CD4-positive, alpha-beta memory T cell (primary cell): ENCODE results near the gene PLN. TPM values are rescaled to one million over a fixed set of nuclear protein-coding genes. Genes with fewer than 3 reads are reported as not detected.

ENCODE experiments used
- CTCF ChIA-PET: fragments of 350-600 bp; sonication (Branson Sonifier 250); formaldehyde crosslinking; loops from one replicate; lab custom pipeline; 2021; ENCODE audit warnings: inconsistent platforms; ENCODE audit not compliant: partially characterized antibody; lab: Charles Lee
- POLR2A ChIA-PET: fragments of 350-600 bp; sonication (Branson Sonifier 250); formaldehyde crosslinking; loops from one replicate; lab custom pipeline; 2021; ENCODE audit not compliant: partially characterized antibody; lab: Charles Lee
- DNase-seq, 5 donors: peaks; one replicate each; pipeline versions ENCODE4 v3.0.0 to v3.0.0-alpha.2; 2020 to 2022; ENCODE audit warnings: mixed read lengths in 1 of 5
- H3K27ac ChIP-seq: one replicate; pipeline ENCODE4 v1.7.0; 2013; ENCODE audit warnings: low read depth, low read length
- H3K27me3 ChIP-seq: 2 replicates; pipeline ENCODE4 v1.7.0; 2013; ENCODE audit warnings: mild to moderate bottlenecking, low read length, moderate library complexity; ENCODE audit not compliant: insufficient read depth
- H3K36me3 ChIP-seq: 2 replicates; pipeline ENCODE4 v1.7.0; 2013; ENCODE audit warnings: mild to moderate bottlenecking, low read length, moderate library complexity; ENCODE audit not compliant: insufficient read depth
- H3K4me1 ChIP-seq: 2 replicates; pipeline ENCODE4 v1.7.0; 2013; ENCODE audit warnings: mild to moderate bottlenecking, low read length, moderate library complexity; ENCODE audit not compliant: insufficient read depth
- H3K4me3 ChIP-seq, 2 donors: one replicate each; pipeline ENCODE4 v1.7.0; 2013; ENCODE audit warnings: low read length in 2 of 2, mild to moderate bottlenecking in 1 of 2
- H3K9me3 ChIP-seq, 2 donors: one replicate each; pipeline ENCODE4 v1.7.0; 2013; ENCODE audit warnings: low read length in 2 of 2, control low read depth in 1 of 2; ENCODE audit not compliant: control insufficient read depth in 1 of 2
- H3K27ac Mint-ChIP-seq, 7 donors: one replicate each; pipeline ENCODE4 v1.8.0; 2020 to 2021; ENCODE audit warnings: mixed read lengths in 7 of 7, mild to moderate bottlenecking in 6 of 7, inconsistent platforms in 3 of 7, moderate library complexity in 3 of 7
- H3K27me3 Mint-ChIP-seq, 2 donors: one replicate each; pipeline ENCODE4 v1.8.0; 2020 to 2021; ENCODE audit warnings: mixed read lengths in 2 of 2
- H3K36me3 Mint-ChIP-seq, 2 donors: one replicate each; pipeline ENCODE4 v1.8.0; 2020 to 2021; ENCODE audit warnings: mixed read lengths in 2 of 2, inconsistent platforms in 1 of 2, mild to moderate bottlenecking in 1 of 2
- H3K4me1 Mint-ChIP-seq, 4 donors: one replicate each; pipeline ENCODE4 v1.8.0; 2020 to 2021; ENCODE audit warnings: mixed read lengths in 4 of 4, mild to moderate bottlenecking in 1 of 4
- H3K4me3 Mint-ChIP-seq, 8 donors: one replicate each; pipeline ENCODE4 v1.8.0; 2020 to 2021; ENCODE audit warnings: mixed read lengths in 8 of 8, mild to moderate bottlenecking in 7 of 8, moderate library complexity in 6 of 8, inconsistent platforms in 3 of 8
- H3K9me3 Mint-ChIP-seq, 8 donors: one replicate each; pipeline ENCODE4 v1.8.0; 2020 to 2021; ENCODE audit warnings: mixed read lengths in 8 of 8, mild to moderate bottlenecking in 5 of 8, inconsistent platforms in 3 of 8, moderate library complexity in 1 of 8
- intact Hi-C: fragments of 100-400 bp; cut with micrococcal nuclease; formaldehyde crosslinking; loops from one replicate; pipeline ENCODE4 v1.15.1; 2023
- polyA plus RNA-seq, 2 donors: library from polyadenylated mRNA; unstranded; fragments of 300-500 nt; fragmentation: Illumina TruSeq; gene quantifications; one replicate each; pipeline ENCODE4 v1.2.3, GENCODE V29; 2021
- total RNA-seq, 2 experiments: library from RNA; stranded (reverse); gene quantifications; one replicate each; pipeline ENCODE4 v1.2.3, GENCODE V29; 2021

The PLN gene
- total and polyA plus RNA-seq, 4 experiments from 2014 or later = 0.09 TPM; not detected in 3

GRCh38 chr6:118586746-118587485 lies 38.8 kb downstream of the PLN start:
- no peak overlapping the region for H3K4me3 Mint-ChIP-seq
- H3K27me3 Mint-ChIP-seq = no peaks in the 10 kb centered on the region
- H3K27ac Mint-ChIP-seq = peak overlapping the region in 5 of 7 donors; percentile 13 to 81 (median 74)
- H3K36me3 Mint-ChIP-seq = peaks cover 27 to 36% of the 10 kb centered on the region in 2 donors
- ChIA-PET CTCF (no interaction called here), POLR2A (interaction anchor here (0.6 kb wide), 1 partner anchor 1213 kb away, joined by 3 read pairs; no protein-coding TSS in a partner anchor)
- H3K27ac ChIP-seq = no peak overlapping the region
- no peaks in the 10 kb centered on the region for H3K9me3 ChIP-seq
- no peaks in the 10 kb centered on the region for H3K36me3 ChIP-seq
- intact Hi-C loops = no loop called here
- DNase-seq = no peak
- H3K4me1 Mint-ChIP-seq = peaks cover 27 to 63% (median 38%) of the 10 kb centered on the region in 4 donors
- H3K4me1 ChIP-seq = no peaks in the 10 kb centered on the region
- H3K27me3 ChIP-seq = no peaks in the 10 kb centered on the region
- H3K9me3 Mint-ChIP-seq = no peaks in the 10 kb centered on the region
- no peak overlapping the region for H3K4me3 ChIP-seq

- Histone ChIP-seq H3K27ac (no peak overlapping the region), H3K27me3 (no peaks in the 10 kb centered on the region), H3K4me3 (no peak overlapping the region), H3K4me1 (no peaks in the 10 kb centered on the region), H3K9me3 (no peaks in the 10 kb centered on the region), H3K36me3 (no peaks in the 10 kb centered on the region)
- H3K36me3 Mint-ChIP-seq = peaks cover 23 to 33% of the 10 kb centered on the region in 2 donors
- no peak overlapping the region for H3K4me3 Mint-ChIP-seq
- ChIA-PET CTCF (interaction anchor here (0.6 kb wide), 1 partner anchor 8 kb away, joined by 3 read pairs; no protein-coding TSS in a partner anchor), POLR2A (no interaction called here)
- H3K27ac Mint-ChIP-seq = peak overlapping the region in 6 of 7 donors; percentile 43 to 80 (median 66)
- peaks cover 32 to 64% (median 40%) of the 10 kb centered on the region in 4 donors for H3K4me1 Mint-ChIP-seq
- no peaks in the 10 kb centered on the region for H3K9me3 Mint-ChIP-seq
- intact Hi-C loops = no loop called here
- no peak for DNase-seq
- no peaks in the 10 kb centered on the region for H3K27me3 Mint-ChIP-seq
These were observed 40.5 kb downstream of the PLN start for GRCh38 chr6:118588626-118589025.

GRCh38 chr6:118589186-118589585 lies 41.1 kb downstream of the PLN start:
- H3K27ac Mint-ChIP-seq = peak overlapping the region; percentile 9 to 80 (median 60)
- CTCF ChIA-PET = no interaction called here
- no peak overlapping the region for H3K4me3 ChIP-seq
- H3K36me3 ChIP-seq = no peaks in the 10 kb centered on the region
- POLR2A ChIA-PET = no interaction called here
- intact Hi-C loops = no loop called here
- no peaks in the 10 kb centered on the region for H3K4me1 ChIP-seq
- H3K9me3 Mint-ChIP-seq = no peaks in the 10 kb centered on the region
- H3K36me3 Mint-ChIP-seq = peaks cover 28 to 36% of the 10 kb centered on the region in 2 donors
- H3K27ac ChIP-seq = no peak overlapping the region
- H3K4me1 Mint-ChIP-seq = peaks cover 36 to 68% (median 44%) of the 10 kb centered on the region in 4 donors
- H3K27me3 ChIP-seq = no peaks in the 10 kb centered on the region
- no peak overlapping the region for H3K4me3 Mint-ChIP-seq
- no peaks in the 10 kb centered on the region for H3K27me3 Mint-ChIP-seq
- H3K9me3 ChIP-seq = no peaks in the 10 kb centered on the region
- no peak for DNase-seq

- Histone ChIP-seq H3K9me3 (no peaks in the 10 kb centered on the region), H3K36me3 (no peaks in the 10 kb centered on the region), H3K4me3 (no peak overlapping the region), H3K27ac (no peak overlapping the region), H3K27me3 (no peaks in the 10 kb centered on the region), H3K4me1 (no peaks in the 10 kb centered on the region)
- DNase-seq = no peak
- H3K36me3 Mint-ChIP-seq = peaks cover 28 to 36% of the 10 kb centered on the region in 2 donors
- ChIA-PET CTCF (no interaction called here), POLR2A (no interaction called here)
- peaks cover 36 to 69% (median 44%) of the 10 kb centered on the region in 4 donors for H3K4me1 Mint-ChIP-seq
- H3K27me3 Mint-ChIP-seq = no peaks in the 10 kb centered on the region
- H3K4me3 Mint-ChIP-seq = no peak overlapping the region
- H3K9me3 Mint-ChIP-seq = no peaks in the 10 kb centered on the region
- intact Hi-C loops = no loop called here
- H3K27ac Mint-ChIP-seq = peak overlapping the region in 4 of 7 donors; percentile 16 to 63 (median 45)
These were observed 41.7 kb downstream of the PLN start for GRCh38 chr6:118589649-118590365.

GRCh38 chr6:118591897-118592296 lies 43.8 kb downstream of the PLN start:
- Mint-ChIP-seq H3K36me3 (peaks cover 33% of the 10 kb centered on the region in 2 donors), H3K27me3 (no peaks in the 10 kb centered on the region)

GRCh38 chr6:118594877-118595276 lies 46.8 kb downstream of the PLN start:
- intact Hi-C loops = no loop called here
- Histone ChIP-seq H3K27me3 (no peaks in the 10 kb centered on the region), H3K9me3 (no peaks in the 10 kb centered on the region), H3K4me1 (peaks cover 10% of the 10 kb centered on the region), H3K36me3 (no peaks in the 10 kb centered on the region), H3K27ac (no peak overlapping the region), H3K4me3 (no peak overlapping the region)
- Mint-ChIP-seq H3K27ac (peak overlapping the region in 1 of 7 donors; percentile 30), H3K4me3 (no peak overlapping the region), H3K27me3 (no peaks in the 10 kb centered on the region), H3K36me3 (peaks cover 28 to 32% of the 10 kb centered on the region in 2 donors), H3K4me1 (peaks cover 33 to 58% (median 44%) of the 10 kb centered on the region in 4 donors), H3K9me3 (peaks cover 0 to 2% (median 0%) of the 10 kb centered on the region in 8 donors)
- CTCF ChIA-PET = interaction anchor here (1.0 kb wide), 1 partner anchor 11 kb away, joined by 3 read pairs; no protein-coding TSS in a partner anchor
- no peak for DNase-seq
- POLR2A ChIA-PET = interaction anchor here (0.6 kb wide), 1 partner anchor 117 kb away, joined by 5 read pairs; no protein-coding TSS in a partner anchor

More at GRCh38 chr6:118591897-118592296, 43.8 kb downstream of the PLN start:
- DNase-seq = no peak
- CTCF ChIA-PET = interaction anchor here (0.6 to 1.4 kb wide), 2 partner anchors 9 to 26 kb away, joined by 3 to 4 read pairs; no protein-coding TSS in a partner anchor
- H3K4me3 ChIP-seq = no peak overlapping the region
- no peaks in the 10 kb centered on the region for H3K4me1 ChIP-seq
- Mint-ChIP-seq H3K4me1 (peaks cover 37 to 65% (median 43%) of the 10 kb centered on the region in 4 donors), H3K9me3 (peaks cover 0 to 2% (median 0%) of the 10 kb centered on the region in 8 donors), H3K27ac (peak overlapping the region in 4 of 7 donors; percentile 10 to 32 (median 18)), H3K4me3 (no peak overlapping the region)
- no peaks in the 10 kb centered on the region for H3K36me3 ChIP-seq
- H3K27me3 ChIP-seq = no peaks in the 10 kb centered on the region
- H3K9me3 ChIP-seq = no peaks in the 10 kb centered on the region
- POLR2A ChIA-PET = no interaction called here
- intact Hi-C loops = no loop called here
- H3K27ac ChIP-seq = no peak overlapping the region
